ENCODE data around the gene STYXL2.

GRCh38 chr1:167051907-167052306 lies 42.0 kb upstream of the STYXL2 start:
- TF ChIP-seq GABPA (IDR thresholded peaks at IDR 0.05; ENCODE audit: borderline replicate concordance, insufficient read depth, low read length) (no peak), CTCF (IDR thresholded peaks at IDR 0.05; ENCODE audit: control extremely low read depth in 1 of 3, insufficient read depth in 1 of 3, low read depth in 1 of 3, low read length in 3 of 3) (no peak), CEBPB (IDR thresholded peaks at IDR 0.05; ENCODE audit: low read depth, low read length) (no peak), EGR1 (IDR thresholded peaks at IDR 0.05; ENCODE audit: borderline replicate concordance, low read depth, low read length) (no peak), POLR2A (IDR thresholded peaks at IDR 0.05; ENCODE audit: control extremely low read depth in 1 of 2, low read depth in 2 of 2, low read length in 2 of 2) (no peak), CHD2 (IDR thresholded peaks at IDR 0.05; ENCODE audit: low read length) (no peak), TBP (IDR thresholded peaks at IDR 0.05; ENCODE audit: low read depth, low read length) (no peak), SP1 (IDR thresholded peaks at IDR 0.05; ENCODE audit: low read depth, low read length) (no peak), CREB1 (IDR thresholded peaks at IDR 0.05) (no peak), TEAD4 (IDR thresholded peaks at IDR 0.05; ENCODE audit: low read depth, low read length) (no peak), CHD7 (IDR thresholded peaks at IDR 0.05; ENCODE audit: insufficient replicate concordance, low read length) (no peak), RAD21 (IDR thresholded peaks at IDR 0.05 in 1 of 2, conservative IDR thresholded peaks at IDR 0.05 in 1 of 2; ENCODE audit: low read depth in 2 of 2, low read length in 2 of 2) (no peak)
